HUES6 (cell line): ENCODE data around the gene TNFRSF13B.

Source experiments
- H3K27ac ChIP-seq: 2 replicates; pipeline ENCODE4 v1.7.0; 2013; ENCODE audit warnings: low read depth, mild to moderate bottlenecking, low read length, inconsistent platforms
- H3K27me3 ChIP-seq: 2 replicates; pipeline ENCODE4 v1.6.1; 2013; ENCODE audit warnings: low read length; ENCODE audit not compliant: control insufficient read depth, insufficient read depth
- H3K36me3 ChIP-seq: 2 replicates; pipeline ENCODE4 v1.6.1; 2013; ENCODE audit warnings: low read length; ENCODE audit not compliant: control insufficient read depth, insufficient read depth
- H3K4me1 ChIP-seq: 2 replicates; pipeline ENCODE4 v1.6.1; 2013; ENCODE audit warnings: low read length; ENCODE audit not compliant: control insufficient read depth, insufficient read depth
- H3K4me3 ChIP-seq: 2 replicates; pipeline ENCODE4 v1.5.1; 2013; ENCODE audit warnings: low read depth, low read length
- H3K9ac ChIP-seq: one replicate; pipeline ENCODE4 v1.6.1; 2013; ENCODE audit warnings: mild to moderate bottlenecking, low read length
- H3K9me3 ChIP-seq: 2 replicates; pipeline ENCODE4 v1.6.1; 2013; ENCODE audit warnings: low read depth, low read length; ENCODE audit not compliant: control insufficient read depth, insufficient read depth

The TNFRSF13B gene

DNA sequence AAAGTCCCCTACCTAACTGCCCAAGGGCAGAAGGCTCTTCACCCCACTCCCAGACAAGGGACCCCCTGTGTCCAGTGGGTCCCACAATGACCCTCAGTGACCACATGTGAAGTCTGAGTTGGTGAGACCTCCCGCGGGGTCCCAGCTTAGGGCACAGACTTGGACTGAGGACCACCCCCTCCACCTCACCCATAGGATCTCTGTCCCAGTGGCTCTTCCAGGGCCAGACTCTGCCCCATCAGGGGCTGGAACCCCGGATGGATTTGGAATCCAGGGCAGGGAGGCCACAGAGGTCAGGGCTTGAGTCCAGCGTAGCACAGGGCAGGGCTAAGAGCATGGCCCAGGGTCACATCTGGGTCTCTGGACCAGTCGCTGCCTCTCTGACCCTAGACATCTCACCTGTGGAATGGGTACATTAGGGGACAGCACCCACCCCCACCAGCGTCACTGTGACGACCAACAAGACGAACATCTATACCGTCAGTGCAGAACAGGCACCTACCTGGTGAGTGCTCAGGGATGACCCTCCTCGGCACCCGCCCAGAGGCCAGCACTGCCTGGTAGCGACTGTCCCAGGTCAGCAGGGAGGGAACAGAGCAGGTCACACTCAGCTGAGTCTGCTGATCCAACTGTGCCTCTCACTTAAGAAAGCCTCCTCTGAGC, 37.7 kb downstream of the TNFRSF13B start:
- H3K27me3 ChIP-seq, result no peaks in the 10 kb centered on the region
- no peaks in the 10 kb centered on the region for H3K36me3 ChIP-seq
- no peak overlapping the region for H3K9ac ChIP-seq
- H3K9me3 ChIP-seq, result no peaks in the 10 kb centered on the region
- peaks cover 10% of the 10 kb centered on the region for H3K4me1 ChIP-seq
- H3K4me3 ChIP-seq, result no peak overlapping the region
- no peak overlapping the region for H3K27ac ChIP-seq

DNA sequence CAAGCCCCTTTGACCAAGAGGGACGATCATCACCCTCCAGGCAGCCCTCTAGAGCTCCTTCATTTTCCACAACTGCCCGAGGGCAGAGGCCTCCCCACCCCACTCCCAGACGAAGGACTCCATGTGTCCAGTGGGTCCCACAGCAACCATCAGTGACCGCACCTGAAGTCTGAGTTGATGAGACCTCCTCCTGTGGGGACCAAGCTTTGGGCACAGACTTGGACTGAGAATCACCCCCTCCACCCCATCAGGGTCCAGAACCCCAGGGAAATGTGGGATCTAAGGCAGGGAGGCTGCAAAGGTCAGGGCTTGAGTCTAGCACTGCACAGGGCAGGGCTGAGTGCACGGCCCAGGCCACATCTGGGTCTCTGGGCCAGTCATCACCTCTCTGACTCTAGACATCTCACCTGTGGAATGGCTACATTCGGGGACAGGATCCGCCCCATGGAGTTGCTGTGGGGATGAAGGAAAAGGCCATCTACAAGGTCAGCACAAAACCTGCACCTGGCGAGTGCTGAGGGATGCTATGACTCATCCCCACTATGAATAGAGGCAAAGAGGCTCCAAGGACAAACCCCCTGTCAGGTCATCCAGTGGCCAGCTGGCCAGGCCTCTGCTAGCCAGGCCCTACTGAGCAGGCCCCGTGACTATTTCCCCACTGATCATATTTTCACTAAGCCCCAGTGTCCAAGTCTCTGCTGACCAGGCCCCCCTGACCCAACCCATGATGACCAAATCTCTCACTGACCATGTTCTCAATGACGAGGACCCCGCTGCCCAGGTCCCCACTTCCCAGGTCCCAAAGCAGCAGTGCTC, 38.4 kb downstream of the TNFRSF13B start:
- no peak overlapping the region for H3K27ac ChIP-seq
- no peak overlapping the region for H3K4me3 ChIP-seq
- no peaks in the 10 kb centered on the region for H3K9me3 ChIP-seq
- no peaks in the 10 kb centered on the region for H3K36me3 ChIP-seq
- H3K27me3 ChIP-seq, result no peaks in the 10 kb centered on the region
- peaks cover 9% of the 10 kb centered on the region; the same call in 1 of the 2 replicates for H3K4me1 ChIP-seq
- no peak overlapping the region for H3K9ac ChIP-seq

DNA sequence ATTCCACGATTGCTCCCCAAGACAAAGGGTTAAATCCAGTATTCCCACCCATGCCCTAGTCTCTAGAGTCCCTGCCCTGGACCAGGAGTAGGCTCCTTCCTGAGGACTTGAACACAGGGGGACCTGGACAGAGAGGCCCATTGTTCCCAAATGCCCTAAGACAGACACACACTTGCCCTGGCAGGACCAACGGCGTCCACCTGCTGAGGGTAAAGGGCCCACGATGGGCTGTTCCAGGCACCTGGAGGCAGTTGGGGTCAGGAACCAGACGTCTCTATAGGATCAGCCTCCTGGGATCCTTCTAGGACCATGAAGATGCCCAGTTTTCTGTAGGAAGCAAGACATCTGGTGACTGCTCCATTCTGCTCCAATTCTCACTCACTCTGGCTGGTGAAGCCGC, 39.3 kb downstream of the TNFRSF13B start:
- Histone ChIP-seq H3K9ac (no peak overlapping the region), H3K4me3 (no peak overlapping the region), H3K27me3 (no peaks in the 10 kb centered on the region), H3K36me3 (no peaks in the 10 kb centered on the region), H3K9me3 (no peaks in the 10 kb centered on the region), H3K4me1 (peaks cover 8% of the 10 kb centered on the region; the same call in 1 of the 2 replicates), H3K27ac (no peak overlapping the region)

DNA sequence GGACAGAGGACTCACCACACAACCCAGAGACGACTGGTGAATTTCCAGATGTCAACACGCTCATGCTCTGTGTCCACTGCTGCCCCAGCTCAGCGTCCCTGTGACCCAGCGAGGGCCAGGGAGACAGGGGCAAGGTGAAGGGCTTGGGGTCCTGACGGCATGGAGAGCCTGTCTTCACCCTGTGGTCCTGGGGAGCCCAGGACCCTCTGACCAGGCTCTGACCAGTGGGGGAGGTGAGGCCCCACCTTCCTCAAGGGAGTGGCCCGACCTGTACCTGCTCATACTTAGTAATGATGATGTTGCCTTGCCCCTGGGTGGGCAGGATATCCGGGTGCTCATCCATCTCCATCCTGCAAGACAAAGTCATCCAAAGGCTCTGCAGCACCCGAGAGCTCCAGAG, 39.8 kb downstream of the TNFRSF13B start:
- H3K9me3 ChIP-seq, result no peaks in the 10 kb centered on the region
- H3K4me3 ChIP-seq, result no peak overlapping the region
- no peak overlapping the region for H3K27ac ChIP-seq
- no peak overlapping the region for H3K9ac ChIP-seq
- H3K27me3 ChIP-seq, result no peaks in the 10 kb centered on the region
- H3K36me3 ChIP-seq, result no peaks in the 10 kb centered on the region
- H3K4me1 ChIP-seq, result peaks cover 8% of the 10 kb centered on the region; the same call in 1 of the 2 replicates

- H3K9me3 ChIP-seq, result no peaks in the 10 kb centered on the region
- H3K27me3 ChIP-seq, result no peaks in the 10 kb centered on the region
- no peak overlapping the region for H3K27ac ChIP-seq
- peaks cover 5% of the 10 kb centered on the region; the same call in 1 of the 2 replicates for H3K4me1 ChIP-seq
- no peaks in the 10 kb centered on the region for H3K36me3 ChIP-seq
- no peak overlapping the region for H3K4me3 ChIP-seq
- H3K9ac ChIP-seq, result no peak overlapping the region
Measured at GRCh38 chr17:16931318-16932060, 40.4 kb downstream of the TNFRSF13B start.

DNA sequence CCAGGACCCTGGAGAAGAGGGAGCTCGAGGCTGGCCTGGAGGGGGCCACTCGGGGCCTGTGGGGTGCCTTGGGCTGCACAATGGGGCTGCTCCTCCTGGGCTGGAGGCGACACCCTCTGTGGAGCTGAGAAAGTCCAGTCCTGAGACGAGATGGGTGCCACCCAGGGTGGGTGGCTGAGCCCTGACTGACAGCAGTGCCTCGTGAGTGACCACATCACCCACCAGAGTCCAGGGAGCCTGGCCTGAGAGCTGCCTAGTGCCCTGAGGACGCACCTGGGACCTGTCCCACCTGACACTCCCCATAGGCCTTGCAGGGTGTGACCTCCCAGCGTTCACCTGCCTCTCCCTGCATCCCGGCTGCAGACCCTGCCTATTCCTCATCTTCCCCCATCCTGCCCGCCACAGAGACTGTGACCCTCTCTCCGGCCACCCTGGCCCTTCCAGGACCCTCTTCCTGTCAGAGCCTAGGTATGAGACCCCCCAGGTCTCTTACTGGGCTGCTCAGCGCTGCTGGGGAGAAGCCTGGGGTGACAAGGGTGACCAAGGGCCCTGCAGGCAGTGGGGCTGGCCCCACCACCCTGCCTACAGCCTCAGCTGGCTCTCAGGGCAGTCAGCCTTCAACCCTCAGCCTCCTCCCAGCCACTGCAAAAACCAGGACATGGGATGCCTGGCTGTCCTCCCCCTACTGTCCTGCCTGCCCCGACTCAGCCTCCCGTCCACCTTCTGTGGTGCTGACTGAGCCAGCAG, 41.2 kb downstream of the TNFRSF13B start:
- Histone ChIP-seq H3K27ac (no peak overlapping the region), H3K9ac (peak overlapping the region; percentile 13), H3K4me1 (peaks cover 5% of the 10 kb centered on the region; the same call in 1 of the 2 replicates), H3K9me3 (no peaks in the 10 kb centered on the region), H3K36me3 (no peaks in the 10 kb centered on the region), H3K27me3 (no peaks in the 10 kb centered on the region), H3K4me3 (no peak overlapping the region)

- peak overlapping the region; percentile 13 for H3K9ac ChIP-seq
- no peak overlapping the region for H3K27ac ChIP-seq
- H3K9me3 ChIP-seq, result no peaks in the 10 kb centered on the region
- H3K27me3 ChIP-seq, result no peaks in the 10 kb centered on the region
- no peak overlapping the region for H3K4me3 ChIP-seq
- H3K4me1 ChIP-seq, result peaks cover 5% of the 10 kb centered on the region; the same call in 1 of the 2 replicates
- no peaks in the 10 kb centered on the region for H3K36me3 ChIP-seq
Measured at GRCh38 chr17:16929757-16930520, 42.0 kb downstream of the TNFRSF13B start.

GRCh38 chr17:16929035-16929680, 42.8 kb downstream of the TNFRSF13B start:
- Histone ChIP-seq H3K27me3 (no peaks in the 10 kb centered on the region), H3K36me3 (no peaks in the 10 kb centered on the region), H3K9me3 (no peaks in the 10 kb centered on the region), H3K27ac (no peak overlapping the region), H3K4me3 (no peak overlapping the region), H3K4me1 (peaks cover 5% of the 10 kb centered on the region; the same call in 1 of the 2 replicates), H3K9ac (no peak overlapping the region)

- H3K36me3 ChIP-seq, result no peaks in the 10 kb centered on the region
- H3K9ac ChIP-seq, result no peak overlapping the region
- no peaks in the 10 kb centered on the region for H3K27me3 ChIP-seq
- no peak overlapping the region for H3K27ac ChIP-seq
- no peaks in the 10 kb centered on the region for H3K9me3 ChIP-seq
- peaks cover 5% of the 10 kb centered on the region; the same call in 1 of the 2 replicates for H3K4me1 ChIP-seq
- no peak overlapping the region for H3K4me3 ChIP-seq
Measured at GRCh38 chr17:16928406-16929034, 43.4 kb downstream of the TNFRSF13B start.
